Gastrocnemius medialis (tissue), 4 donors: ENCODE data around the gene THOC6.

Experiments
- CTCF ChIP-seq, 5 experiments: fragments of 450-650 bp in 3 of 5; fragments of 200-600 bp in 2 of 5; sonication (generic) in 2 of 5; IDR thresholded peaks in 4 of 5; conservative IDR thresholded peaks in 1 of 5; 1 replicate in 4 of 5; 2 replicates in 1 of 5; pipeline ENCODE4 v1.5.1; 2016 to 2019; ENCODE audit warnings: antibody characterized with exemption in 5 of 5, mild to moderate bottlenecking in 3 of 5, moderate library complexity in 3 of 5
- POLR2A ChIP-seq, 2 donors: fragments of 450-650 bp; IDR thresholded peaks; one replicate each; pipeline ENCODE4 v1.6.1; 2017; ENCODE audit warnings: antibody characterized with exemption in 2 of 2, mild to moderate bottlenecking in 2 of 2, moderate library complexity in 2 of 2

- no peak for TF ChIP-seq CTCF (IDR thresholded peaks at IDR 0.05 in 4 of 5, conservative IDR thresholded peaks at IDR 0.05 in 1 of 5)
- TF ChIP-seq POLR2A (IDR thresholded peaks at IDR 0.05): no peak
Measured at GRCh38 chr16:3049921-3050481, 26.2 kb downstream of the THOC6 start.
